Stimulated activated naive CD8-positive, alpha-beta T cell treated with anti-CD3 and anti-CD28 coated beads, Interleukin-15, amount 100 ng/mL, for 72 hours (primary cell): ENCODE results near the gene DYDC1.
A peak's percentile ranks its signal among the peaks of the same experiment; 100 is the strongest.

Experiments used
- ATAC-seq: fragments of 150-1000 bp; cut with Tn5 transposase; 2 replicates; pipeline ENCODE4 v1.10.0; 2021; ENCODE audit warnings: mild to moderate bottlenecking, moderate library complexity
- DNase-seq, 2 donors: peaks; one replicate each; pipeline ENCODE4 v3.0.0; 2021 to 2022
- H3K27ac Mint-ChIP-seq, 2 donors: one replicate each; pipeline ENCODE4 v1.8.0; 2022; ENCODE audit warnings: mild to moderate bottlenecking in 2 of 2, mixed read lengths in 2 of 2, moderate library complexity in 2 of 2
- H3K27me3 Mint-ChIP-seq: one replicate; pipeline ENCODE4 v1.8.0; 2022; ENCODE audit warnings: mixed read lengths
- H3K4me1 Mint-ChIP-seq: one replicate; pipeline ENCODE4 v1.8.0; 2022; ENCODE audit warnings: mild to moderate bottlenecking, mixed read lengths
- H3K4me3 Mint-ChIP-seq, 2 donors: one replicate each; pipeline ENCODE4 v1.8.0; 2022; ENCODE audit warnings: mild to moderate bottlenecking in 2 of 2, mixed read lengths in 2 of 2, moderate library complexity in 1 of 2
- H3K9me3 Mint-ChIP-seq, 2 donors: one replicate each; pipeline ENCODE4 v1.8.0; 2022; ENCODE audit warnings: mixed read lengths in 2 of 2

The DYDC1 gene

DNA sequence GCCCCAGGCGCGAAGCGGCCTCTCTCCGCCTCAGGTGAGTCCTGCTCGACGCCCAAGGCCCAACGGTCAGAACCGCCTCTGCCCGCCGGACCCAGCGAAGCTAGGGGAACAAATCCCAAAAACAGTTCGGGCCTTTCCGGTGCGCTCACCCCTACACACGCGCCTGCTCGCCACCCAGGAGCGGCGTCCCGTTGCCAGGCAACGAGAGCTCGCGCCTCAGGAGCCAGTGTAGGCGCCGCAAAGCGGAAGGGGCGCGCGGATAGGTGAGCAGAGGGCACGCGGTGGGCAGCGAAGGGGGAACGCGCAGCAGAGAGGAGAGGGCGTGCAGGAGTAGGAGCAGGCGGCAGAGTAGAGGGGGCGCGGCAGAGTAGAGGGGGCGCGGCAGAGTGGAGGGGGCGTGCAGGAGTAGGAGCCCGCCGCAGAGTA, at the start of gene DYDC1, which contains the start of gene DYDC2:
Gene DYDC1 (minus strand): TSS at position 193 of the 426 bp plus-strand sequence. CDS start 4,154 bp downstream, outside the sequence.
Gene DYDC2 (plus strand): TSS at position 219 of the 426 bp plus-strand sequence. CDS start 5,663 bp downstream, outside the sequence.
- peaks cover 17% of the 10 kb centered on the region for H3K4me1 Mint-ChIP-seq
- H3K9me3 Mint-ChIP-seq: no peaks in the 10 kb centered on the region
- DNase-seq (peak; percentile 52 to 60), ATAC-seq (peak; percentile 90)
- peak within 1 kb of the TSS; percentile 71 to 87 for H3K4me3 Mint-ChIP-seq
- H3K27me3 Mint-ChIP-seq: peaks cover 48% of the 10 kb centered on the region
- H3K27ac Mint-ChIP-seq: peak within 1 kb of the TSS in 1 of 2 donors; percentile 19

DNA sequence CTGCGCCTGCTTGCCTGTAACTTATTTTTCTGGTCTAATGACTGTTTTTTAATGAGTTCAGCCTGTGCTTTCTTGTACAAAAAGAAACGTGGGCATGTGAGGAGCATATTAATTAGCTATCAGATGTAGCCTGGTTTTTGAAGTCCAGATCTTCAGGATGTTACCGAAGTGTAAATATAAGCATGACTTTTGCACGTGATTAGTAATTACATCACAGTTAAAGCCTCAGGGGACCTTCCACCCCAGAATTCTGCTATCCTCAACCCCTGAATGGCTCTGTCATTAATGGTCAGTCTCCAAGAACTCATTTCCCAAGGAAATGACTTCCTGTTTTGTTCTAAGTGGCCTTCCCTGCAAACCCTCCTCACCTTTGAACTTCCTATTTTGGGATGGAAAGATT, 49.6 kb upstream of the DYDC1 start:
- Mint-ChIP-seq H3K4me3 (no peak overlapping the region), H3K4me1 (peaks cover 28% of the 10 kb centered on the region), H3K27ac (no peak overlapping the region), H3K27me3 (no peaks in the 10 kb centered on the region), H3K9me3 (no peaks in the 10 kb centered on the region)
- ATAC-seq: no peak
- DNase-seq: no peak

DNA sequence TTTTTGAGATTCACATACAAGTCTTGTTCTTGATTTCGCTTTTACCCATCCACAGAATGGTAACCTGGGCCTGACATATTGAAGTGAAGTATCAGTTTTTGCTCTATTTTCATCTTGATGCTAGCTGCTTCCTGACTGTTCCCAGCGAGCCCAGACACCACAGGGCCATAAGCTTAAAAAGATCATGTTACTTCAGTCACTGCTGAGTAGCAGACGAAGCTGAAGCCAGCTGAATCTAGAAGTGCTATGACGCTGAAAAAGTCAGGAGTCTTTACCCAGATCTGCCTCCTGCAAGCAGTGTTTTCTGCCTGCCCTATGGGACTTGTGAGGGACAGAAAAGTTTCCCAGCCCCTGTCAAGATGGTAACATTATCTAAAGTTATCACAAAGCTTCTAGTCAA, 49.1 kb upstream of the DYDC1 start:
- Mint-ChIP-seq H3K4me3 (no peak overlapping the region), H3K27ac (no peak overlapping the region), H3K27me3 (no peaks in the 10 kb centered on the region), H3K4me1 (peaks cover 22% of the 10 kb centered on the region), H3K9me3 (no peaks in the 10 kb centered on the region)
- ATAC-seq (no peak), DNase-seq (no peak)

DNA sequence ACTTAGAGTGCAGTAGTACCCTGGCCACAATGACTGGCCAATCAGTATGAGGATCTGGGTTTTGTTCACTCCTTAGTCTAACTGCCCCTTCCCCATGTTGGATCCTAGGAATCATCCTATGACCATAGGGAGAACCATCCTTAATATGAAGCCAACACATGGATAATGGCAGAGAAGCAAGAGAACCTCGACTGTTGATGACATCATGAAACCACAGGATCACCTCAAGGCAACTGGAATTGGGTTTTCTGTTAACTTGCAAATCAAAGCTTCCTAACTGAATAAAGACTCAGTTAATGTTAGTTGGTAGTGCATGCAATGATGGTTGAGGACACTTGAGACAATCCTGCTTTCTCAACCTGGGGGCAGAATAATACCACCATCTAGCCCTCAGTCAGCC, 48.5 kb upstream of the DYDC1 start:
- no peak overlapping the region for H3K4me3 Mint-ChIP-seq
- ATAC-seq: no peak
- H3K27me3 Mint-ChIP-seq: no peaks in the 10 kb centered on the region

DNA sequence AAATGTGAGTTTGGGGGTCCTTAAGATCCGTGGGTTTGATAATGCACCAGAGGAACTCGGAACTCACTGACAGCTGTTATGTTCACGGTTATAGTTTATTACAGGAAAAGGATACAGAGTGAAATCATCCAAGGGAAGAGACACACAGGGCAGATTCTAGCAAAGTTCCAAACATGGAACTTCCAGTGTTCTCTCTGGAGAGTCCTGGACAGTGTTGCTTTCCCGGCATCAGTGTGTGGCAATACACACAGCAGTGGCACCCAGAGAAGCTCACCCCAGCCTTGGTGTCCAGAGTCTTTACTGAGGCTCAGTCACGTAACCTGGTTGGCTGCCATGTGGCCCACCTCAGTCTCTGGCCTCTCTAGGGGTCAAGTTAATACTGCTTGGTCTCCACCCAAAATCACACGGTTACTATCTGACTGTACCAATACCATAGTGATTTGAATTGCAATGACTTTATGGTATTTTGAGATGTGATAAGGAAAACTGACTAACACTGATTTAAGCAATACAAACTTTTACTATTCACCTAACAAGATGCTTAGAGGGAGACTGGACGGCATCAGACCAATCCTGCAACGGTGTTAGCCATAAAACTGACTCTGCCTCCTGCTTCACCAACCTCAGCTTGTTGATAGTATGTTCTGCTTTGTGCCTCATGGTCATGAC, 43.7 kb upstream of the DYDC1 start:
- H3K4me3 Mint-ChIP-seq: no peak overlapping the region
- H3K9me3 Mint-ChIP-seq: no peaks in the 10 kb centered on the region
- no peaks in the 10 kb centered on the region for H3K4me1 Mint-ChIP-seq
- ATAC-seq (no peak), DNase-seq (no peak)
- no peaks in the 10 kb centered on the region for H3K27me3 Mint-ChIP-seq
- no peak overlapping the region for H3K27ac Mint-ChIP-seq

More for the DNA sequence above, 48.5 kb upstream of the DYDC1 start:
- peaks cover 16% of the 10 kb centered on the region for H3K4me1 Mint-ChIP-seq
- no peak for DNase-seq
- no peaks in the 10 kb centered on the region for H3K9me3 Mint-ChIP-seq
- no peak overlapping the region for H3K27ac Mint-ChIP-seq

DNA sequence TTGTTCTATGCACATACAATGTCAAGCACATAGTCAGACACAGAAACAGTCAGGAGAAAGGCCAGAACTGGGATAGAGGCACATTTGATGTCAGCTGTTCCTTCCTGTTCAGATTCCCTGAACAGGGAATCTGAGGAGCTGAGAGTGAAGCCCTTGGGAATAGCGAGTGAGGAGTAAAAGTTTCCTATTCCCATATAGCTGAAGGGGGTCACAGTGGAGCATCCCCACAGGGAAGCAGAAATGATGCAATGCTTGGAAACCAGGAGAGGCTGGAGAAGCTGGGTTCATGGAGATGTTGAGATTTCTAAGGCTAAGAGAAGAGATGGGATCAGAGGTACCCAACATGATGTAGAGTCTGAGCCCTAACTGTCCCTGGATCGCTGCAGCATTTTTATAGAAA, 40.5 kb upstream of the DYDC1 start:
- H3K4me3 Mint-ChIP-seq: no peak overlapping the region
- H3K27ac Mint-ChIP-seq: no peak overlapping the region
- peaks cover 8% of the 10 kb centered on the region for H3K27me3 Mint-ChIP-seq
- H3K9me3 Mint-ChIP-seq: no peaks in the 10 kb centered on the region
- ATAC-seq (no peak), DNase-seq (no peak)
- H3K4me1 Mint-ChIP-seq: no peaks in the 10 kb centered on the region

DNA sequence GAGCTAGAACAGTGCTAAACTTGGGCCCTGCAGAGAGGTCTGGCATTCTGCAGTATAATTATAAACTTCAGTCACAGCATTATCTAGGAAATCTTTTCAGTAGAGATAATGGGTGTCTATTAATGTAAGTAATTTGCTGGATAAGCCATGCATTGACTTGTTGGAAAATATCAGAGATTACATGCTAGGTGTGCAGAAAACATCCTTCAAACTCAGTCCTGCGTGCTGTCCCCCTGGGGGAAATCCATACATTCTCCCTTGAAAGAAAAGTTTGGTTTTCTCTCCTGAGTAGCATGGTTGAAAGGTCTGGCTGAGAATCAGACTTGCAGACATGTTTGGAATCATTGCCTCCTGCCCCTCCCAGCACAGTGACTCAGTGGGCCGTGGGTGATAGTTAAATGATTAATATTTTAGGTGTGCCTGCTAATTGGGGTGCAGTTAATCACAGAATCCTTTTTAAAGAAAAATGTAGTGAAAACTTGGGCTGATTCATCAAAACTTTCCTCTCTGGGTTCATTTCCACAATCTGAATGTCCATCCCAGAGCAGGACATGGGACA, 37.9 kb upstream of the DYDC1 start:
- H3K9me3 Mint-ChIP-seq: no peaks in the 10 kb centered on the region
- no peaks in the 10 kb centered on the region for H3K4me1 Mint-ChIP-seq
- DNase-seq: no peak
- no peak overlapping the region for H3K4me3 Mint-ChIP-seq
- H3K27me3 Mint-ChIP-seq: peaks cover 8% of the 10 kb centered on the region
- H3K27ac Mint-ChIP-seq: no peak overlapping the region
- no peak for ATAC-seq

DNA sequence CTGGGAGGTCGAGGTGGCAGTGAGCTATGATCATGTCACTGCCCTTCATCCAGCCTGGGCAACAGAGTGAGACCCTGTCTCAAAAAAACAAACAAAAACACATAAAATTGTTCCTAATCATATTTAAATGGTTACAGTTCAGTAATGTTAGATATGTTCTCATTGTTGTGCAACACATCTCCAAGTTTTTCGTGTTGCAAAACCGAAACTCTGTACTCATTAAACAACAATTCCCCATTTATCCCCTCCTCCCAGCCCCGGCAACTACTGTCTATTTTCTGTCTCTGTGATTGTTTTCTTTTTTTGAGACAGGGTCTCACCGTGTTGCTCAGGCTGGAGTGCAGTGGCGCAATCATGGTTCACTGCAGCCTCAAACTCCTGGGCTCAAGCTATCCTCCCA, 35.7 kb upstream of the DYDC1 start:
- Mint-ChIP-seq H3K9me3 (no peaks in the 10 kb centered on the region), H3K4me3 (no peak overlapping the region), H3K27me3 (peaks cover 8% of the 10 kb centered on the region), H3K27ac (no peak overlapping the region), H3K4me1 (no peaks in the 10 kb centered on the region)
- DNase-seq (no peak), ATAC-seq (no peak)

DNA sequence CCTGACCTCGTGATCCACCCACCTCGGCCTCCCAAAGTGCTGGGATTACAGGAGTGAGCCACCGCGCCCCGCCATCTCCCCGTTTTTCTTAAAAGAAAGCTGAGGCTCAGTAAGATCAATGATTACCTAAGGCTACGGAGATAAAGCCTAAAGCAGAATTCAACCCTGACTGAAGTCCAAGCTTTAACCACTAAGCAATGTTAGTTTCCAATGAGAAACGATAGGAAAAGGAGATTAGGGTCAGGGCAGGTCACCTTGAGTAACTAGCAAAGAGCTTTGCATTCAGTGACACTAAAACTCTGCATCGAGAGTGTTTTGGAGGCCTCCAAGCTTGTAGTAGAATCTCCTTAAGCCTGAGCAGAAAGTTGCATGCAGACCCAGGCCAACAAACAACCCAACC, 34.2 kb upstream of the DYDC1 start:
- ATAC-seq (no peak), DNase-seq (no peak)
- no peaks in the 10 kb centered on the region for H3K9me3 Mint-ChIP-seq
- peaks cover 8% of the 10 kb centered on the region for H3K27me3 Mint-ChIP-seq
- no peak overlapping the region for H3K27ac Mint-ChIP-seq
- no peaks in the 10 kb centered on the region for H3K4me1 Mint-ChIP-seq
- no peak overlapping the region for H3K4me3 Mint-ChIP-seq

DNA sequence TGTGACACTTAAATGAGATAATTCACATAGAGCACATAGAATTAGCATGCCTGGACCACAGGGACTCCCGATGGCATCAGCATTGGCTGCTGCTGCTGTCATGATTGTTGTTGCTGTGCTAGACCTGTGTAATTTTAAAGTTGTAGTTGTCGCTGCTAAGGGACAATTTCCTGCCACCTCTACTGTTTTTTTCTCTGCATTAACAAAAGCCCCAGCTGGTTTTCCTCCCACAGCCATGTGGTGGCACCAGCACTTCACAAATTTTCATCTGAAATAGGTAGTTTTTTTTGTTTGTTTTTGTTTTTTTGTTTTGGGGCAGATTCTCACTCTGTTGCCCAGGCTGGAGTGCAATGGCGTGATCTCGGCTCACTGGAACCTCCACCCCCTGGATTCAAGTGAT, 26.4 kb upstream of the DYDC1 start:
- no peaks in the 10 kb centered on the region for H3K27me3 Mint-ChIP-seq
- H3K9me3 Mint-ChIP-seq: no peaks in the 10 kb centered on the region
- peaks cover 17% of the 10 kb centered on the region for H3K4me1 Mint-ChIP-seq
- peak overlapping the region in 1 of 2 donors; percentile 43 for H3K4me3 Mint-ChIP-seq
- ATAC-seq (peak; percentile 64), DNase-seq (peak; percentile 36 to 41)
- no peak overlapping the region for H3K27ac Mint-ChIP-seq

DNA sequence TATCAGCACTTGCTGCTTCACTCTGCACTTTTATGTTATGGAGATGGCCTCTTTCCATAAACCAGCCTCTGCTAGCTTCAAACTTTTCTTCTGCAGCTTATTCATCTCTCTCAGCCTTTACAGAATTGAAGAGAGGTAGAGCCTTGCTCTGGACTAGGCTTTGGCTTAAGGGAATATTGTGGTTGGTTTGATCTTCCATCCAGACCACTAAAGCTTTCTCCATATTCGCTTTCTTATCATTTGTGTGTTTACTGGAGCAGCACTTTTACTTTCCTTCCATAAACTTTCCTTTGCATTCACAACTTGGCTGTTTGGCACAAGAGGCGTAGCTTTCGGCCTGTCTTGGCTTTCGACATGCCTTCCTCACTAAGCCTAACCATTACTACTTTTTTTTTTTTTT, 23.6 kb upstream of the DYDC1 start:
- Mint-ChIP-seq H3K4me1 (peaks cover 21% of the 10 kb centered on the region), H3K27me3 (no peaks in the 10 kb centered on the region), H3K4me3 (no peak overlapping the region), H3K27ac (peak overlapping the region in 1 of 2 donors; percentile 62), H3K9me3 (no peaks in the 10 kb centered on the region)
- DNase-seq: no peak
- no peak for ATAC-seq

DNA sequence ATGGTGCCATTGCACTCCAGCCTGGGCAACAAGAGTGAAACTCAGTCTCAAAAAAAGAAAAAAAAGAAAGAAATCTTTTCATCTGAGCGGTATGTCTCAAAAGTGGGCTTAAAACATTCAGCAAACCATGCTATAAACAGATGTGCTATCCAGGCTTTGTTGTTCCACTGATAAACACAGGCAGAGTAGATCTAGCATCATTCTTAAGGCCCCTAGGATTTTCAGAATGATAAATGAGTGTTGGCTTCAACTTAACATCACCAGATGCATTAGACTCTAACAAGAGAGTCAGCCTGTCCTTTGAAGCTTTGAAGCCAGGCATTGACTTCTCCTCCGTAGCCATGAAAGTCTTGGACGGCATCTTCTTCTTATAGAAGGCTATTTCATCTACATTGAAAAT, 23.1 kb upstream of the DYDC1 start:
- Mint-ChIP-seq H3K4me1 (peaks cover 21% of the 10 kb centered on the region), H3K9me3 (no peaks in the 10 kb centered on the region), H3K27me3 (no peaks in the 10 kb centered on the region), H3K4me3 (no peak overlapping the region), H3K27ac (no peak overlapping the region)
- ATAC-seq (no peak), DNase-seq (no peak)

DNA sequence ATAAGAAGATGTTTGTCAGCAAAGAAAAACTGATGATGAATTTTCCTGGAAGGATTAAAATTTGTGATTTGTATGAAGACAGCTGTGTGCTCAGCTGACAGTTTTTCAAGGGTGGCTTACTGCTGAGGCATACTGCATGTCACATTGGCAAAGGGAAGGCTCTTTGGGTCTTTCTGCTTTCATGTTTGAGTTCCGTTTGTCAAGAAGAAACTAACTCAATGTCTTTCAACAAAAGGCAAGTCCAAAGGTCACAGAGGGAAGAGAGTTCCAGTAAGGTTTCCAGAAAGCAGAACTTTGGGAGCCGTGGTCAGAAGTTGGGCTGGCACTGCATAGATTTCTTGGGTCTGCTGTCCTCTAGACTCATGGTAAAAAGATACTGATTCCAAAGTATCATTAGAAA, 16.9 kb upstream of the DYDC1 start:
- Mint-ChIP-seq H3K4me3 (no peak overlapping the region), H3K9me3 (peaks cover 0 to 7% of the 10 kb centered on the region in 2 donors), H3K4me1 (peaks cover 9% of the 10 kb centered on the region), H3K27ac (no peak overlapping the region), H3K27me3 (no peaks in the 10 kb centered on the region)
- DNase-seq: no peak
- no peak for ATAC-seq

DNA sequence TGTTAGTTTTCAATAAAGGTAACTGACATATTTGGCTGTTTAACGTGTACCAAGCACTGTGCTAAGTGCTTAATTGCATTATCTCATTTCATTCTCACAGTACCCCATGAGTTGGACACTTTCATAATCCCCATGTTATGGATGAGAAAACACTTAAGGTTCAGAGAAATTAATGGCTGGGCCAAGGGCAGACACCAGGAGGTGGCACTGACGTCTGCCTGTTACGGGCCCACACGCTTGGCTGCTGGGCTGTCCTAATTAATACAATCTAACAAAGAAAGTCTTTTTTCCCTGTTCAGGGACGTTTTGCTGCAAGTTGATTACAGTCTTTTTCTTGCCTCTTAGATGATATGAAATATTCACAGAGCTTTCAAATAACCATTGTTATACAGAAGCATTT, 16.1 kb upstream of the DYDC1 start:
- DNase-seq (no peak), ATAC-seq (no peak)
- Mint-ChIP-seq H3K4me1 (peaks cover 1% of the 10 kb centered on the region), H3K27ac (no peak overlapping the region), H3K4me3 (no peak overlapping the region), H3K9me3 (peaks cover 4 to 7% of the 10 kb centered on the region in 2 donors), H3K27me3 (no peaks in the 10 kb centered on the region)

DNA sequence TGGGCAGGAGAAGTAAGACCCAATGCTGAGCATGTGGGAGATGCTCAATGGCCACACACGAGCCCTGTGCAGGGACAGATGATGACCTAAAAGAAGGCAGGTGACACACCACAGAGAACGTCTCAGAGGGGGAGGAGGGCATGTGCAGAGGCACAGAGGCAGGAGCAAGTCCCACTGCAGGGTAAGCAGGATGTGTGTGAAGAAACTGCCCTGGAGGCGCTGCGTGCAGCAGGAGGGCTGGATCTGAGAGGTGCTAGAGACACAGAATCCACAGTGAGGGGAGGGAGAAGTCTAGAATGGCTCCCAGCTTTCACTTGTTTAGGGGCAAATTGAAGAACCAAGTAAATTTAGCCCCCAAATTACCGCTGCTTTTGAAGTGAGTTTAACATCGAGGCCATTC, 14.9 kb upstream of the DYDC1 start:
- H3K27me3 Mint-ChIP-seq: no peaks in the 10 kb centered on the region
- H3K27ac Mint-ChIP-seq: no peak overlapping the region
- H3K4me3 Mint-ChIP-seq: no peak overlapping the region
- ATAC-seq (no peak), DNase-seq (no peak)
- H3K4me1 Mint-ChIP-seq: no peaks in the 10 kb centered on the region
- H3K9me3 Mint-ChIP-seq: peaks cover 12 to 16% of the 10 kb centered on the region in 2 donors

DNA sequence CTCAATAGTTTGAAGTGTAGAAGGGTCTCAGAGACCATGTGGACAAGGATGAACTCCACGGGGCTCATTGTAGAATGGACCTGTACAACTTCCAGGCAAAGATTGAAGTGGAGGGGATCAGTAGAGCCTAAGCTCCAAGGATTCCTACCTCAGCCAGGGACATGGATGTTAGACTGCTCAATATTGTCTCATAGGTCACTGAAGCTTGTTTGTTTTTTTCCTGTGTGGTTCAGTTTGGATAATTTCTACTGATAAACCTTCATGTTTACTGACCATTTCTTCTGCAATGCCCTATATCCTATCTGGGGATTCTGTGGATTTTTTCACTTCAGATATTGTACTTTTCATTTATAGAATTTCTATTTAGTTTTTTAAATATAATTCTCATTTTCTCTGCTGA, 9.0 kb upstream of the DYDC1 start:
- H3K9me3 Mint-ChIP-seq: peaks cover 12 to 20% of the 10 kb centered on the region in 2 donors
- no peak overlapping the region for H3K4me3 Mint-ChIP-seq
- no peak overlapping the region for H3K27ac Mint-ChIP-seq
- ATAC-seq (no peak), DNase-seq (no peak)
- no peaks in the 10 kb centered on the region for H3K27me3 Mint-ChIP-seq
- H3K4me1 Mint-ChIP-seq: no peaks in the 10 kb centered on the region

DNA sequence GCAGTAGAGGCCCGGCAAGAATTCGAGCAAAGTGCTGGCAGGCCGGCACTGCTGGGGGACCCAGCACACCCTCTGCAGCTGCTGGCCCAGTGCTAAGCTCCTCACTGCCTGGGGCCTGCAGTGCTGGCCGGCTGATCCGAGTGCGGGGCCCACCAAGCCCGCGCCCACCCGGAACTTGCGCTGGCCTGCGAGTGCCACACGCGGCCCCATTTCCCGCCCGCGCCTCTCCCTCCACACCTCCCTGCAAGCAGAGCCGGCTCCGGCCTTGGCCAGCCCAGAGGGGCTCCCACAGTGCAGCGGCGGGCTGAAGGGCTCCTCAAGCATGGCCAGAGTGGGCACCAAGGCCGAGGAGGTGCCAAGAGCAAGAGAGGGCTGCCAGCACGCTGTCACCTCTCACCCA, 3.1 kb upstream of the DYDC1 start:
- peak; percentile 5 for ATAC-seq

More for the DNA sequence above, 3.1 kb upstream of the DYDC1 start:
- no peak for DNase-seq
- peaks cover 41% of the 10 kb centered on the region for H3K27me3 Mint-ChIP-seq
- H3K4me1 Mint-ChIP-seq: peaks cover 17% of the 10 kb centered on the region
- H3K4me3 Mint-ChIP-seq: no peak overlapping the region
- H3K27ac Mint-ChIP-seq: no peak overlapping the region
- no peaks in the 10 kb centered on the region for H3K9me3 Mint-ChIP-seq
